Caco-2 (cell line): ENCODE data around the gene LMNB1. TPM values are rescaled to one million over a fixed set of nuclear protein-coding genes. Genes with fewer than 3 reads are reported as not detected.

Experiments
- BruUV-seq: library from RNA; stranded (reverse); fragments of 400-500 nt; replicated peaks from 2 replicates; lab custom pipeline; 2021; lab: Mats Ljungman, UMichigan
- CTCF ChIA-PET: fragments of 300-600 bp; sonication (Branson Sonifier 250); formaldehyde crosslinking; loops from one replicate; lab custom pipeline; 2022; ENCODE audit warnings: antibody characterized with exemption; lab: Charles Lee
- POLR2A ChIA-PET: fragments of 300-600 bp; sonication (Branson Sonifier 250); formaldehyde crosslinking; loops from one replicate; lab custom pipeline; 2022; ENCODE audit warnings: antibody characterized with exemption; lab: Charles Lee
- DNase-seq, 2 experiments: peaks; one replicate each; pipeline versions ENCODE4 v3.0.0 to v3.0.0-alpha.2; 2020 to 2022
- H3K27me3 ChIP-seq: replicated peaks from 2 replicates; pipeline ENCODE4 v1.6.0; 2011; ENCODE audit warnings: low read length; ENCODE audit not compliant: control insufficient read depth, insufficient read depth
- H3K36me3 ChIP-seq: 2 replicates; pipeline ENCODE4 v1.5.1; 2011; ENCODE audit warnings: low read length; ENCODE audit not compliant: control insufficient read depth, insufficient read depth
- H3K4me1 ChIP-seq: fragments of 250-450 bp; sonication (Bioruptor Pico); 2 replicates; pipeline ENCODE4 v1.5.1; 2020; ENCODE audit warnings: mild to moderate bottlenecking
- H3K4me3 ChIP-seq: 2 replicates; pipeline ENCODE4 v1.5.1; 2011; ENCODE audit warnings: low read depth, mild to moderate bottlenecking, control low read depth, low read length
- H3K9me3 ChIP-seq: fragments of 250-450 bp; sonication (Bioruptor Pico); 2 replicates; pipeline ENCODE4 v1.5.1; 2020; ENCODE audit warnings: mild to moderate bottlenecking, moderate library complexity
- H3K27ac Mint-ChIP-seq: one replicate; pipeline ENCODE4 v1.8.0; 2022; ENCODE audit warnings: mixed read lengths; ENCODE audit not compliant: unreplicated experiment
- H3K27me3 Mint-ChIP-seq: one replicate; pipeline ENCODE4 v1.8.0; 2022; ENCODE audit warnings: mixed read lengths; ENCODE audit not compliant: insufficient read depth, unreplicated experiment
- H3K36me3 Mint-ChIP-seq: one replicate; pipeline ENCODE4 v1.8.0; 2022; ENCODE audit warnings: mild to moderate bottlenecking, mixed read lengths; ENCODE audit not compliant: insufficient read depth, unreplicated experiment
- H3K4me1 Mint-ChIP-seq: one replicate; pipeline ENCODE4 v1.8.0; 2022; ENCODE audit warnings: low read depth, mixed read lengths; ENCODE audit not compliant: unreplicated experiment
- H3K4me3 Mint-ChIP-seq: one replicate; pipeline ENCODE4 v1.8.0; 2022; ENCODE audit warnings: mild to moderate bottlenecking, moderate library complexity, mixed read lengths; ENCODE audit not compliant: unreplicated experiment
- H3K9me3 Mint-ChIP-seq: one replicate; pipeline ENCODE4 v1.8.0; 2022; ENCODE audit warnings: mixed read lengths; ENCODE audit not compliant: unreplicated experiment
- CTCF ChIP-seq, 2 experiments: fragments of 200-600 bp in 1 of 2; IDR thresholded peaks; 1 replicate in 1 of 2; 2 replicates in 1 of 2; pipeline versions ENCODE4 v1.5.1 to v1.8.0; 2011 to 2022; ENCODE audit warnings: antibody characterized with exemption in 1 of 2, control low read depth in 1 of 2, inconsistent platforms in 1 of 2, low read depth in 1 of 2, low read length in 1 of 2, mild to moderate bottlenecking in 1 of 2, moderate library complexity in 1 of 2; ENCODE audit not compliant: insufficient read depth in 1 of 2, severe bottlenecking in 1 of 2, unreplicated experiment in 1 of 2
- intact Hi-C: fragments of 100-400 bp; cut with micrococcal nuclease; formaldehyde crosslinking; loops from one replicate; pipeline ENCODE4 v1.10.0; 2022; ENCODE audit not compliant: unreplicated experiment
- total RNA-seq: library from RNA; stranded (reverse); gene quantifications from 2 replicates; pipeline ENCODE4 v1.2.3, GENCODE V29; 2022

Gene LMNB1
- total RNA-seq, 1 experiment from 2014 or later, result 152 TPM

- H3K27me3 ChIP-seq, result no peaks in the 10 kb centered on the region
- Mint-ChIP-seq H3K9me3 (no peaks in the 10 kb centered on the region), H3K27ac (no peak overlapping the region), H3K4me1 (no peaks in the 10 kb centered on the region), H3K4me3 (no peak overlapping the region), H3K36me3 (peaks cover 88% of the 10 kb centered on the region), H3K27me3 (no peaks in the 10 kb centered on the region)
- ChIA-PET POLR2A (no interaction called here), CTCF (interaction anchor here (1.1 kb wide), 1 partner anchor 210 kb away, joined by 3 read pairs; no protein-coding TSS in a partner anchor)
- no peak for DNase-seq
- no TSS peak for BruUV-seq
- TF ChIP-seq CTCF (IDR thresholded peaks at IDR 0.05; ENCODE audit: insufficient read depth in 1 of 2, low read depth in 1 of 2, low read length in 1 of 2, severe bottlenecking in 1 of 2, unreplicated experiment in 1 of 2), result no peak
- no peak overlapping the region for H3K4me3 ChIP-seq
- H3K4me1 ChIP-seq, result no peaks in the 10 kb centered on the region
- intact Hi-C loops, result loop anchor here (2.0 kb wide), 1 partner anchor 31 kb away; no protein-coding TSS in a partner anchor
- H3K9me3 ChIP-seq, result no peaks in the 10 kb centered on the region
- 0 out of 2 replicates have a peak, but pooled peaks cover 2% of the 10 kb centered on the region for H3K36me3 ChIP-seq
Observed at GRCh38 chr5:126809916-126810315, 33.0 kb downstream of the LMNB1 start.

- POLR2A ChIA-PET, result no interaction called here
- 0 out of 2 replicates have a peak, but pooled peaks cover 2% of the 10 kb centered on the region for H3K36me3 ChIP-seq
Observed at GRCh38 chr5:126810596-126811380, 33.9 kb downstream of the LMNB1 start.

More at GRCh38 chr5:126810596-126811380, 33.9 kb downstream of the LMNB1 start:
- Histone ChIP-seq H3K9me3 (no peaks in the 10 kb centered on the region), H3K27me3 (no peaks in the 10 kb centered on the region), H3K4me1 (no peaks in the 10 kb centered on the region), H3K4me3 (no peak overlapping the region)
- DNase-seq, result no peak
- intact Hi-C loops, result no loop called here
- TF ChIP-seq CTCF (IDR thresholded peaks at IDR 0.05; ENCODE audit: insufficient read depth in 1 of 2, low read depth in 1 of 2, low read length in 1 of 2, severe bottlenecking in 1 of 2, unreplicated experiment in 1 of 2), result no peak
- Mint-ChIP-seq H3K9me3 (no peaks in the 10 kb centered on the region), H3K36me3 (peaks cover 81% of the 10 kb centered on the region), H3K27ac (no peak overlapping the region), H3K27me3 (no peaks in the 10 kb centered on the region), H3K4me3 (no peak overlapping the region), H3K4me1 (no peaks in the 10 kb centered on the region)
- BruUV-seq, result no TSS peak
- CTCF ChIA-PET, result interaction anchor here (1.1 kb wide), 1 partner anchor 211 kb away, joined by 3 read pairs; no protein-coding TSS in a partner anchor
